ENCODE measurements around the gene SOAT1. TPM values are rescaled to one million over a fixed set of nuclear protein-coding genes. Genes with fewer than 3 reads are reported as not detected.

The SOAT1 gene
- polyA plus RNA-seq, 2 of the 4 experiments (the other 2 are of a cell fraction) = 19.0 to 62.1 TPM

- FAIRE-seq = no peak
- Histone ChIP-seq H3K27ac (no peak overlapping the region), H3K4me3 (no peak overlapping the region), H3K4me1 (no peaks in the 10 kb centered on the region), H3K9me3 (no peaks in the 10 kb centered on the region), H3K4me2 (no peak overlapping the region)
- CTCF ChIA-PET = interaction anchor here (0.7 kb wide), 1 partner anchor 49 kb away, joined by 4 read pairs; no protein-coding TSS in a partner anchor
- no peak for DNase-seq (ENCODE audit: low read depth in 1 of 2, low spot score in 1 of 2)
- TF ChIP-seq HOXB13 (CRISPR knock-in tag; IDR thresholded peaks at IDR 0.05; ENCODE audit: low read depth) = no peak
- TF ChIP-seq CBX8 (IDR thresholded peaks at IDR 0.05) = no peak
- TF ChIP-seq CEBPB (IDR thresholded peaks at IDR 0.05) = no peak
- no peak for TF ChIP-seq CHD4 (IDR thresholded peaks at IDR 0.05; ENCODE audit: borderline replicate concordance)
- WGBS (ENCODE audit: missing lambda C conversion rate) = 78% methylated on average over 5 of the region's 5 CpGs
- no peak for ATAC-seq
- POLR2A ChIA-PET = no interaction called here
These were observed 47.3 kb downstream of the SOAT1 start for GRCh38 chr1:179340918-179341317.

DNA sequence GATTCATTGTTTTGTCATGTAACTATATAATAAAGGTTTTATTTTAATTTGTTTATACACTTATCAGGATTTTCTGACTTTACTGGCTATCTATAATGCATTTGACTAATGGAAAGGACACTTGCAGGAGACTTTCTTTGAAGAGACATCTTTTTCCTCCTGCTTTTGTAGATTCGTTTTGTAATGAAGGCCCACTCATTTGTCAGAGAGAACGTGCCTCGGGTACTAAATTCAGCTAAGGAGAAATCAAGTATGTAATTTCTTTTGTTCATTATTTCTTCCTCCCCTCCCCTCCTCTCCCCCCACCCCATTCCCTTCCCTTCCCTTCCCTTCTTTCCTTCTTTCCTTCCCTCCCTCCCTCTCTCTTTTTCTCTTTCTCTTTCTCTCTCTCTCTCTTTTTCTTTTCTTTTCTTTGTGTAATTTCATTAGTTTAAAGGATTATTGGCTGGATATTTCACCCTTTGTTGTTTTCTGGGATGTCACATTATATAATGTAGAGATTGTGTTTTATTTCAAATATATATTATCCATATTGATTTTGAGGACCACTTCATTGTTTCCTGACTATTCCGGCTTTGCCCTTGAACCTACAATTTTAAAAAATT, 48.4 kb downstream of the SOAT1 start:
- ATAC-seq (no peak), FAIRE-seq (no peak), DNase-seq (ENCODE audit: low read depth in 1 of 2, low spot score in 1 of 2) (no peak)
- H3K4me3 ChIP-seq = no peak overlapping the region
- no peaks in the 10 kb centered on the region for H3K9me3 ChIP-seq
- no peak for TF ChIP-seq RARB (CRISPR knock-in tag; IDR thresholded peaks at IDR 0.05)
- no peak for TF ChIP-seq NFE2L2 (conservative IDR thresholded peaks at IDR 0.05; ENCODE audit: low read length)
- TF ChIP-seq HEYL (CRISPR knock-in tag; IDR thresholded peaks at IDR 0.05) = no peak
- no peak for TF ChIP-seq CEBPB (IDR thresholded peaks at IDR 0.05)
- no peaks in the 10 kb centered on the region for H3K4me1 ChIP-seq
- ChIA-PET CTCF (no interaction called here), POLR2A (no interaction called here)
- no peak overlapping the region for H3K4me2 ChIP-seq
- WGBS (ENCODE audit: missing lambda C conversion rate) = 88% methylated on average over 4 of the region's 4 CpGs
- H3K27ac ChIP-seq = no peak overlapping the region

GRCh38 chr1:179342740-179343404, 49.3 kb downstream of the SOAT1 start:
- H3K9me3 ChIP-seq = no peaks in the 10 kb centered on the region
- POLR2A ChIA-PET = no interaction called here
- no peaks in the 10 kb centered on the region for H3K4me1 ChIP-seq
- ATAC-seq (no peak), DNase-seq (ENCODE audit: low read depth in 1 of 2, low spot score in 1 of 2) (no peak), FAIRE-seq (no peak)
- H3K27ac ChIP-seq = no peak overlapping the region
- TF ChIP-seq SREBF2 (IDR thresholded peaks at IDR 0.05) = no peak
- no peak for TF ChIP-seq KDM1A (IDR thresholded peaks at IDR 0.05; ENCODE audit: low read depth)
- TF ChIP-seq PHF8 (IDR thresholded peaks at IDR 0.05; ENCODE audit: borderline replicate concordance, low read depth) = no peak
- TF ChIP-seq BCL3 (IDR thresholded peaks at IDR 0.05) = no peak
- no peak for TF ChIP-seq SMC3 (IDR thresholded peaks at IDR 0.05)
- TF ChIP-seq, protein P1, sequence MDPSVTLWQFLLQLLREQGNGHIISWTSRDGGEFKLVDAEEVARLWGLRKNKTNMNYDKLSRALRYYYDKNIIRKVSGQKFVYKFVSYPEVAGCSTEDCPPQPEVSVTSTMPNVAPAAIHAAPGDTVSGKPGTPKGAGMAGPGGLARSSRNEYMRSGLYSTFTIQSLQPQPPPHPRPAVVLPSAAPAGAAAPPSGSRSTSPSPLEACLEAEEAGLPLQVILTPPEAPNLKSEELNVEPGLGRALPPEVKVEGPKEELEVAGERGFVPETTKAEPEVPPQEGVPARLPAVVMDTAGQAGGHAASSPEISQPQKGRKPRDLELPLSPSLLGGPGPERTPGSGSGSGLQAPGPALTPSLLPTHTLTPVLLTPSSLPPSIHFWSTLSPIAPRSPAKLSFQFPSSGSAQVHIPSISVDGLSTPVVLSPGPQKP (IDR thresholded peaks at IDR 0.05; ENCODE audit: low read depth, low read length) = no peak
- no peak for TF ChIP-seq JUNB (IDR thresholded peaks at IDR 0.05)
- no peak for TF ChIP-seq ZNF302 (CRISPR knock-in tag; IDR thresholded peaks at IDR 0.05)
- TF ChIP-seq MYC (IDR thresholded peaks at IDR 0.05; ENCODE audit: borderline replicate concordance, low read length) = no peak
- TF ChIP-seq CBX8 (IDR thresholded peaks at IDR 0.05) = no peak
- TF ChIP-seq CBX2 (IDR thresholded peaks at IDR 0.05; ENCODE audit: borderline replicate concordance, low read depth) = no peak
- no peak for TF ChIP-seq EHMT2 (IDR thresholded peaks at IDR 0.05; ENCODE audit: low read depth)
- no peak for TF ChIP-seq RNF2 (IDR thresholded peaks at IDR 0.05; ENCODE audit: borderline replicate concordance, low read depth)
- no peak for TF ChIP-seq HEYL (CRISPR knock-in tag; IDR thresholded peaks at IDR 0.05)
- TF ChIP-seq NFE2L2 (conservative IDR thresholded peaks at IDR 0.05; ENCODE audit: low read length) = no peak
- TF ChIP-seq KDM5A (IDR thresholded peaks at IDR 0.05) = no peak
- TF ChIP-seq ESRRA (IDR thresholded peaks at IDR 0.05; ENCODE audit: borderline replicate concordance, low read length) = no peak
- TF ChIP-seq, protein P2, sequence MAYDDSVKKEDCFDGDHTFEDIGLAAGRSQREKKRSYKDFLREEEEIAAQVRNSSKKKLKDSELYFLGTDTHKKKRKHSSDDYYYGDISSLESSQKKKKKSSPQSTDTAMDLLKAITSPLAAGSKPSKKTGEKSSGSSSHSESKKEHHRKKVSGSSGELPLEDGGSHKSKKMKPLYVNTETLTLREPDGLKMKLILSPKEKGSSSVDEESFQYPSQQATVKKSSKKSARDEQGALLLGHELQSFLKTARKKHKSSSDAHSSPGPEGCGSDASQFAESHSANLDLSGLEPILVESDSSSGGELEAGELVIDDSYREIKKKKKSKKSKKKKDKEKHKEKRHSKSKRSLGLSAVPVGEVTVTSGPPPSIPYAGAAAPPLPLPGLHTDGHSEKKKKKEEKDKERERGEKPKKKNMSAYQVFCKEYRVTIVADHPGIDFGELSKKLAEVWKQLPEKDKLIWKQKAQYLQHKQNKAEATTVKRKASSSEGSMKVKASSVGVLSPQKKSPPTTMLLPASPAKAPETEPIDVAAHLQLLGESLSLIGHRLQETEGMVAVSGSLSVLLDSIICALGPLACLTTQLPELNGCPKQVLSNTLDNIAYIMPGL (CRISPR knock-in tag; IDR thresholded peaks at IDR 0.05; ENCODE audit: borderline replicate concordance) = no peak
- TF ChIP-seq JUN (IDR thresholded peaks at IDR 0.05) = no peak
- no peak for TF ChIP-seq POLR2AphosphoS2 (conservative IDR thresholded peaks at IDR 0.05; ENCODE audit: low read length)
- CTCF ChIA-PET = no interaction called here
- WGBS (ENCODE audit: missing lambda C conversion rate) = 80% methylated on average over 4 of the region's 4 CpGs
- H3K4me2 ChIP-seq = no peak overlapping the region
- no peak overlapping the region for H3K4me3 ChIP-seq
